NOMO-1 (cell line): ENCODE data around the gene FHIP1B.

Source experiments
- DNase-seq, 2 experiments: peaks; one replicate each; lab custom pipeline; 2025; ENCODE audit not compliant: unreplicated experiment in 2 of 2; lab: John Stamatoyannopoulos, UW

Gene FHIP1B

GRCh38 chr11:6240781-6241180, 6.3 kb upstream of the FHIP1B start:
- DNase-seq = peak; percentile 26 to 29

- no peak for DNase-seq
Measured at GRCh38 chr11:6240139-6240538, 5.7 kb upstream of the FHIP1B start.

GRCh38 chr11:6238902-6239301, 4.5 kb upstream of the FHIP1B start, which contains the start of gene CNGA4:
TSS of gene CNGA4 (plus strand) at chr11:6239089. CDS start at chr11:6239207, 118 bp downstream.
- DNase-seq = no peak

- DNase-seq = no peak
Measured at GRCh38 chr11:6237761-6238302, 3.4 kb upstream of the FHIP1B start.

- DNase-seq = no peak
Measured at GRCh38 chr11:6237266-6237665, 2.8 kb upstream of the FHIP1B start.

GRCh38 chr11:6233984-6234386, 451 bp downstream of the FHIP1B start:
- DNase-seq = peak in 1 of 2 experiments; percentile 20

- no peak for DNase-seq
Measured at GRCh38 chr11:6232899-6233298, 1.5 kb downstream of the FHIP1B start.

GRCh38 chr11:6229911-6230310, 4.5 kb downstream of the FHIP1B start:
- peak; percentile 43 to 58 for DNase-seq

- DNase-seq = no peak
Measured at GRCh38 chr11:6228520-6228919, 5.9 kb downstream of the FHIP1B start.

GRCh38 chr11:6225896-6226295, 8.5 kb downstream of the FHIP1B start:
- DNase-seq = peak; percentile 86 to 88

GRCh38 chr11:6225024-6225423, 9.4 kb downstream of the FHIP1B start:
- no peak for DNase-seq

GRCh38 chr11:6224421-6224820, 10.0 kb downstream of the FHIP1B start:
- DNase-seq = no peak

GRCh38 chr11:6223854-6224253, 10.6 kb downstream of the FHIP1B start:
- no peak for DNase-seq

GRCh38 chr11:6219359-6219758, 15.1 kb downstream of the FHIP1B start:
- no peak for DNase-seq

- no peak for DNase-seq
Measured at GRCh38 chr11:6217722-6218121, 16.7 kb downstream of the FHIP1B start.

- no peak for DNase-seq
Measured at GRCh38 chr11:6216501-6216900, 17.9 kb downstream of the FHIP1B start.

- DNase-seq = no peak
Measured at GRCh38 chr11:6214530-6214929, 19.9 kb downstream of the FHIP1B start.

GRCh38 chr11:6210274-6210955, 24.0 kb downstream of the FHIP1B start:
- no peak for DNase-seq

GRCh38 chr11:6209801-6210200, 24.6 kb downstream of the FHIP1B start:
- no peak for DNase-seq

GRCh38 chr11:6206456-6207180, 27.8 kb downstream of the FHIP1B start:
- no peak for DNase-seq

- DNase-seq = no peak
Measured at GRCh38 chr11:6205366-6205765, 29.1 kb downstream of the FHIP1B start, which contains the start of gene C11orf42. TSS of gene C11orf42 (plus strand) at chr11:6205557. CDS start at chr11:6205616, 59 bp downstream.

- DNase-seq = peak; percentile 53 to 89
Measured at GRCh38 chr11:6204706-6205105, 29.7 kb downstream of the FHIP1B start.
